Globus pallidus (tissue), 1 donor: ENCODE measurements around the gene ZNF789.

ENCODE experiments used
- DNase-seq: peaks from one replicate; pipeline ENCODE4 v3.0.0-alpha.2; 2015; ENCODE audit warnings: low spot score

ZNF789 gene

GRCh38 chr7:99504603-99505323 is 32.1 kb downstream of the ZNF789 start, which contains the start of gene ZKSCAN5:
ZKSCAN5 (plus strand) TSS chr7:99504662; CDS start chr7:99506045, 1,383 bp downstream.
- DNase-seq, result peak; percentile 98

GRCh38 chr7:99505324-99505662 is 32.6 kb downstream of the ZNF789 start:
- no peak for DNase-seq

- DNase-seq, result no peak
Observed at GRCh38 chr7:99514050-99514449, 41.4 kb downstream of the ZNF789 start.

GRCh38 chr7:99521399-99521798 is 48.7 kb downstream of the ZNF789 start:
- DNase-seq, result no peak

- DNase-seq, result no peak
Observed at GRCh38 chr7:99525713-99526440, 53.2 kb downstream of the ZNF789 start.

- no peak for DNase-seq
Observed at GRCh38 chr7:99531354-99531765, 58.7 kb downstream of the ZNF789 start.

GRCh38 chr7:99535667-99536066 is 63.0 kb downstream of the ZNF789 start:
- DNase-seq, result no peak
